Transverse colon (tissue), 4 donors: ENCODE data around the gene C10orf71.

Experiments used
- EP300 ChIP-seq: sonication (generic); formaldehyde crosslinking; IDR thresholded peaks from one replicate; pipeline ENCODE4 v1.6.1; 2017; ENCODE audit warnings: antibody characterized with exemption, low read depth
- POLR2A ChIP-seq: fragments of 450-650 bp; IDR thresholded peaks from one replicate; pipeline ENCODE4 v1.6.1; 2016; ENCODE audit warnings: antibody characterized with exemption, mild to moderate bottlenecking, moderate library complexity
- POLR2AphosphoS5 ChIP-seq, 3 donors: sonication (generic); formaldehyde crosslinking; IDR thresholded peaks; one replicate each; pipeline ENCODE4 v1.6.1; 2016; ENCODE audit warnings: antibody characterized with exemption in 3 of 3
- TF ChIP-seq, protein P1 (sequence below), 5 experiments: fragments of 200-600 bp in 3 of 5; fragments of 450-650 bp in 2 of 5; sonication (generic) in 3 of 5; IDR thresholded peaks; 1 replicate in 2 of 5; 2 replicates in 3 of 5; pipeline ENCODE4 v1.5.1; 2016 to 2017; ENCODE audit warnings: antibody characterized with exemption in 5 of 5, inconsistent platforms in 3 of 5, mild to moderate bottlenecking in 2 of 5, moderate library complexity in 1 of 5

DNA sequence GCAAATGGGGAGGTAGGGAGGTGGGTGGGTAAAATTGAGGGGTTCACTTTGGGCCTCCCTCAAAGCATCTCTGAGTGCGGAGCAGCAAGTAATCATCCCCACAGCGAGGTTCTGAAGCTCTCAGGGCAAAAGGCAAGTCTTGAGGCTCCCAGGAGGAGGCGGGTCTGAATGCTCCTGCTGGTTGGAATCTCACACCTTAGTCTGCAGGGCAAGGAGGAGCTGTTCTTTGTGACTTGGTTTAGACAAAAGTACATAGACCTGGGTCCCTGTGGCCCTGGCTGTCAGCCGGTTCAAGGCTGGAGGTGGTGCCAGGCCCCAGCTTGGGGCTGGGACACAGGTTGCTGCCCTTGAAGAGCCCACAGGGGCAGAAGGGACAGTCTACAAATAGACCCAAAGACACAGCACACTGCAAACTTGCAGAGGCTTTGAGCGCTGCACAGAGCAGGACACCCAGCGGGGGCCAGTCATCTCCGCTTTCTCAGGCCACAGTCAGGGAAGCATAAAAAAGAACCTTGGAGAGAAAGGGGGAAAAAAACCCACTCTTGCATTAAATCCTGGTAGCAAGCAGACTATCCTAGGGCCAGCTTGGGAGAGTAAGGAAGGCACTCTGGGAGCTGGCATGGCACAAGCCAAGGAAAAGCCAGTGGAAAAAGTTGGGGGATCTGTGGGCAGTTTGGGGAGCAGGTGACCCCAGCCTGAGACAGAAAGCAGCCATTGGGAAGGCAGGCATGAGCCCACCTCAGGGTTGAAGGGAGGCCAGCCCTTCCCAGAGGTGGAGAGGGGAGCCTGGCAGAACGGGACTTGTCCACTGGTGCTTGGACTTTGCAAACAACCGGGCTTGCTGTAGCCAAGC is 926 bp upstream of the C10orf71 start:
- TF ChIP-seq, protein P1, sequence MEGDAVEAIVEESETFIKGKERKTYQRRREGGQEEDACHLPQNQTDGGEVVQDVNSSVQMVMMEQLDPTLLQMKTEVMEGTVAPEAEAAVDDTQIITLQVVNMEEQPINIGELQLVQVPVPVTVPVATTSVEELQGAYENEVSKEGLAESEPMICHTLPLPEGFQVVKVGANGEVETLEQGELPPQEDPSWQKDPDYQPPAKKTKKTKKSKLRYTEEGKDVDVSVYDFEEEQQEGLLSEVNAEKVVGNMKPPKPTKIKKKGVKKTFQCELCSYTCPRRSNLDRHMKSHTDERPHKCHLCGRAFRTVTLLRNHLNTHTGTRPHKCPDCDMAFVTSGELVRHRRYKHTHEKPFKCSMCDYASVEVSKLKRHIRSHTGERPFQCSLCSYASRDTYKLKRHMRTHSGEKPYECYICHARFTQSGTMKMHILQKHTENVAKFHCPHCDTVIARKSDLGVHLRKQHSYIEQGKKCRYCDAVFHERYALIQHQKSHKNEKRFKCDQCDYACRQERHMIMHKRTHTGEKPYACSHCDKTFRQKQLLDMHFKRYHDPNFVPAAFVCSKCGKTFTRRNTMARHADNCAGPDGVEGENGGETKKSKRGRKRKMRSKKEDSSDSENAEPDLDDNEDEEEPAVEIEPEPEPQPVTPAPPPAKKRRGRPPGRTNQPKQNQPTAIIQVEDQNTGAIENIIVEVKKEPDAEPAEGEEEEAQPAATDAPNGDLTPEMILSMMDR (IDR thresholded peaks at IDR 0.05), result no peak
- TF ChIP-seq POLR2AphosphoS5 (IDR thresholded peaks at IDR 0.05), result no peak
- TF ChIP-seq POLR2A, result no peak
- no peak for TF ChIP-seq EP300
